DMS153 (cell line): ENCODE measurements around the gene LNX1.
"Not testable (repeated sequence)": the region's sequence is repeated elsewhere in the genome, so short reads cannot be mapped to it uniquely, and the experiment has no call there.

Experiments used
- DNase-seq: peaks from one replicate; lab custom pipeline; 2025; lab: John Stamatoyannopoulos, UW

Gene LNX1

GRCh38 chr4:53494851-53495250 is 96.4 kb downstream of the LNX1 start:
- DNase-seq, result no peak

GRCh38 chr4:53490965-53491622 is 100.2 kb downstream of the LNX1 start:
- DNase-seq, result no peak

- no peak for DNase-seq
Observed at GRCh38 chr4:53490161-53490956, 100.9 kb downstream of the LNX1 start.

DNA sequence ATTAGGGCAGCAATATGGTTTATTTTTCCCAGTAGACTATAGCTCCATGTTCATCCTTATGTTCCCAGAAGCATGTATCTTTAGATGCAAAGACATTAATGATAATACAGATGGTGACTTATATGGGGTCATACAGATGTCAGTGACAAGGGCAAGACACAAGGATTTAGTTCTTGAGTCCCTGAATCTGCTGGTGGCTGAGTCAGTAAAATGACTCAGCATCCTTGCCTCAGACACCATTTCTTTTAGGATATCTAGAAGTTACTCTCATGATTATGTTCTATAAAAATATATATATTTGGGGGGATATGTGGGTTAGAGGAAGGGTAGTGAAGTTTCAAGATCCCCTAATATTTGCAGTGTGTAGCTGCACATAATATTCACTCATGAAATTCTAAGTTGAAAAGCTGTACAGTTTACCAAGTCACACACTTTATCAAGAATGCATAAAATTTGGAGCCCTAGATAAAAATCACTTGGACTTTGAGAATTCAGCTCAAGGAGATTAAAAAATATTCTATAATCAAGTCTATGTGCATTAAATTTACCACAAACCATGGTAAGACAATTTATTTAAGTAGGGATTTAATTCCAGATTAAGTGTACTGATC is 101.9 kb downstream of the LNX1 start:
- DNase-seq, result no peak

DNA sequence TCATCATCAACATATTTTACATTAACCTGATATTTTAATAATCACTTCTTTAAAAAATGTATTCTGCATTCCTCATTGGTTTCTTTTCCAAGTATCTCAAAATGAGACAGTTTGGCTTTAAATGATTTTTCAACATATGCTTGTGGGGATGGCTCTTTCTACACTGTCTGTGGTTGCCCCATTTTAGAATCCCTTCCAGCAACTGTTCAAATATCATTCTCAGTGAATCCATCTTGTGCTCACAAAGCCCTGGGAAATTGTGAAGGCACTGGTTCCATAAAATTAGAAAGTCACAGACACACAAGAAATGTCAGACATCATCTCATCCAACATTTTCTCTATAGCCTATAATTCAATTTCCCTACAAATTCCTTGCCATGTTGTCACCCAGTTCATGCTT is 103.5 kb downstream of the LNX1 start:
- DNase-seq, result no peak

DNA sequence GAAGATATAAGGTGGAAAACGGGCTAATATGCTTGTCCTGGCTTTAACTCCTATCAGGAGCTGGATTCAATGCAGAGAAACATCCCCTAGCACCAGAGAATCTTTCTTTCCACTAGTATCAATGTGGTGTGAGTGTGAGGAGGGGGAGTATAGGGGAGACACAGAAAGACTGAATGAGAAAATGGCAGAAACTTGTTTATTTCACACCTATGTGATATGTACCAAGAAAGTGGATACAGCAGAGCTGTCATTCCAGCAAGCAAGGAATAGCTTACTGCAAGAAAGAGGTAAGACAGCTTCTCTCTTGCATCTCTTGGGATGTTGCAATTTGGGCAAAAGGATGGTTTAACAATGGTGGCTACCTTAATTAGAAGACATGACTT is 105.6 kb downstream of the LNX1 start:
- no peak for DNase-seq

DNA sequence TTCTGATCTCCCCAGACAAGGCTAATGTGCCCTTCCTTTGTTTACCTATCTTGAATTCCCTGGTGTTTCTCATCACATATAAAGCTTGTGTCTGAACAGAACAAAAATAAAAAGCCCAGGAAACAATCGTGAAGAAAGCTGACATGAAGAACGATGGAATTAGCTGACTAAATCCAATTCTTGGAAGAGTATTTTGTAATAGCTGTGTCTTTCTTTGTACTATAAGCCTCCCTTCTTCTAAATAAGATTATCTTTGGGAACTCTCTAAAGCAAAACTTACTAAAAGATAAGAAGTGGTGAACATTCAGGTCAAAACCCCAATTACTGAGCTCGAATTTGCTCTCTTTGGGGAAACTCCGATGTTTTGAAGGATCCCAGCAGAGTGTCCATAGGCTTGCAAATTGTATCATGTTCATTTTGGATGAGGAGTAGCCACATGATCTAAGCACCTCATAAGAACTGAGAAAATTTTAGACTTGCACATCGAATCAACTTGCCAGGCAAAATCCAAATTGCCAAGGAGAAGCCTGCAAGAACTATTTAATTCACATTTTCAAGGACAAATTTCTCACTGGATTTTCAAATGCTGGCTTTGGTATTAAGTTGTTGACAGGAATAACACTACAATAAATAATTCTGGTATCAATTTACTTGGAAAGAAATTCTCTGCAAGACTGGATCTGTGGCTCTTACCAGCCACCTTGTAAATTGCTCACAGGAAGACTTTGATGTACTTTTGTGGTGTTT is 106.2 kb downstream of the LNX1 start:
- DNase-seq, result no peak

- DNase-seq, result no peak
Observed at GRCh38 chr4:53483250-53483649, 108.0 kb downstream of the LNX1 start.

DNA sequence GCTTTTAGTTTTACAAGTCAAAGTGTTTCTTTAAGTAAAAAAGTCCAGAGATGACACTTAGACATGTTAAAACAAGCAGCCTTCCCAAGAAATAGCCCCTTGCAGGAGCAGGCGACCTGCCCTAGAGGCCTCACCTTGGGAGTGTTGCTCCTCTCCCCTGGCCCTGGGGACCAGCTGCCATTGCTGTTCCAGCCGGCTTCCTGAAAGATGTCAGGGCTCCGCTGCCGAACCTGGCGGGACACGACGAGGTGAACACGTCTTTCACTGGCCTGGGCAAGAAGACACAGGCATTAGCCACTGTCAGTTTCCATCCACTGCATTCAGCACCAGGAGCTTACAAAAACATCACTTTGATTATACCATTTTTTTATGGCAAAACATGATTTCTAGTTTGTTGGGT is 109.7 kb downstream of the LNX1 start:
- no peak for DNase-seq

- no peak for DNase-seq
Observed at GRCh38 chr4:53480909-53481308, 110.4 kb downstream of the LNX1 start.

DNA sequence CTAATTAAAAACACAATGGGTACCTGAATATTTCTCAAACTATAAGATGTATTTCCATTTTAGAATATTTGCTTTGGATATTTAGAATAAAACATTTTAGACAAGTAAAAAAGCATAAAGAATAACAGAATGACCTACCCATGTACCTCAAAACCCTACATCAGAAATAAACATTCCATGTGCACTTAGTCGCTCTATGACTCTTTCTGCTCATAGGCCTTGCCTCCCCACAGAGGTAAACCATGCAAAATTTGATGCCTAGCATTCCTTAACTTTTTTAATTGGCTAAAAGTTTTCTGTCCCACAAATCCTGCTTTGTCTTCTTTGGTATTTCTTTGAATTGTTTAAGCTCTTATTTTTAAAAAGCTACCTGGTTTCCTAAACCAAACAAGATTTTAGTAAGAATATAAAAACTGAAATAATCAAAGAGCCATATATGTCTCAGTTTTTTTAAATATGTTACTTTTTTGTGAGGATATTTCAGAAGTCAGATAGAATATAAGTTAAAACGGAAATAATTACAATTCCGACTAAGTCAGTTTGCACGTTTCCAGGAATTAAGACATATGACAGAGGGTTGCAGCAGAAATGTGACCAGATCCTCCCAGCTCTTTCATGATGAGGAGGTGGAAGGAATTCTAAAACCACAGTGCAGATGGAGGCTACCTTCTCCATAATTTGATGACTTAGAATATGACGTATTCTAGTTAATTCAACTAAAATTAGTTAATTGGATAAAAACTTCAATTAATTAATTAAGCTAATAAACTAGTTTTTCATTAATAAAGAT is 111.4 kb downstream of the LNX1 start:
- DNase-seq, result no peak

GRCh38 chr4:53478671-53479456 is 112.4 kb downstream of the LNX1 start:
- no peak for DNase-seq

DNA sequence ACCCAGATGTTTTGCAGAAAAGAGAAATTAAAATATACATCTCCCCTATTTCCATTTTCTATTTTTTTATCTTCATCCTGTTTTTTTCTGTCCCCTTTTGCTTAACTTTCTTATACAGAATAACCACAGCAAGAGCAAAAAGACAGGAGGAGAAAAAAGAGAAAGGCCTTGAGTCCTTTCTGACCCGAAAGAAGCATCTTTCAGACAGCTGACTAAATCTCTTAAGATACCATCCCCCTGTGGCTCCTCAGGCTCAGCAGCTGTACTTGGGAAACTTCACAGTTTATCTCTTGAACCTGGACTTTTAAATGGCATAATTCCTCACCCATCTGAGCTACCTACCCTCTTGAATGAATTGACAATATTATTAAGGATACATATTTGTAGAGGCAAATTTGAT is 113.7 kb downstream of the LNX1 start:
- DNase-seq, result no peak

DNA sequence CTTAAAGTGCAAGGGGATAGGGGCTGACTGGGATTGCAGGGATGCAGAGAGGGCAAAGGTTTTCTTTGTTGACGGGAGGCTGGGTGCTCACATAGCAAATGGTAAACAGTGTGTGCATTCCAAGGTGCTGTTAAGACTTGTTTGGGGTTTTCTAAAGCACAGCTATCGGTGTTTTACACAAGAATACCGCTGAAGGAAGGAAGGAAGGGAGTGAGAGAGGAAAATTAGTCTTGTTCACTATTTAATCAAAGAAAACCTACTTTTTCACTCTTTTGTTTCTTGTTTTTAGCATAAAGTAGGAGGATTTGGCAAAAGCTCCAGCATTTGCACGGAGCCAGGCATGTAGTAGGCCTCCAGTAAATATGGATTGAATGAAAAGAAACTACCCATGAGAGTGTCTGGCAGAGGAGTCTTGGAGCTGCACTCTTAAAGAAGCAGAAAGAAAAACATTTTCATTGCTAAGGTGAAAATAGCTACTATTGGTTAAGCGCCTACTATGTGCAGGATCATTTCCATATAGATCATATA is 114.2 kb downstream of the LNX1 start:
- DNase-seq, result no peak

GRCh38 chr4:53476232-53477037 is 114.9 kb downstream of the LNX1 start:
- no peak for DNase-seq

- not testable (repeated sequence) for DNase-seq
Observed at GRCh38 chr4:53466576-53466975, 124.7 kb downstream of the LNX1 start.

- DNase-seq, result no peak
Observed at GRCh38 chr4:53465891-53466290, 125.4 kb downstream of the LNX1 start.

DNA sequence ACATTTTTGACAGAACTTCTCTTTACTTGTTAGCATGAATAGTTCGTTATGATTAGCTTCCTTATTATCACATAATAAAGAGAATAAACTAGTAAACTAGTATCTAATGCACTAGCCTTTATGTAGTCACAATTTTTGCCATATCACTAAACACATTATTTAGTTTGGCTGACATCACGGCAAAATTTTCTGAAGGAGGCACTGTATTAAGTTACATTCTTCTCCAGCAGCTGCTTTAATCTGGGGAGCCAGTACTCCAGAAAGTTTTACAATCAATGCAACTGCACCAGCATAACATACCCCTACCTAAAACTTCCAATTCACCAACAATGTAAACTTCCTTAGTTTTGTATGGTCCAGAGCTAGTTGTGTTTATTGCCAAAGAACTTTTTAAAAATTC is 126.0 kb downstream of the LNX1 start:
- DNase-seq, result no peak

DNA sequence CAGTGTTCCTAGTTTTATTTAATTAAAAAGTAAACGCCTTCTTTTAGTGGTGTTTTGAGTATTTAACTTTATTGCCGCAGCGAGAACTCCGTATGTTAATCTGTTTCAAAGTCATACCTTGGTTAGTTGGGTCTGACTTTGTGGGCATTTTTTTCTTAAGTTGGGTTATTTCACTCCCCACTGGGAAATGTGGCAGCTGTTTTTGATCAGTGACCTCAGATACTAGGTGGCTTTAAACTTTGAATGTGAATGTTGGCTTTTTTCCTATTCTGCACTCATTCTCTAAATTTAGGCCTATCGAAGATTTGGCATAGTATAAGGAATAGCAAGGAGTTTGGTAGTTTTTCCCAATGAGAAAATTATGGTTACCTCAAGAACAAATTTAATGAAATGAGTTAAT is 127.9 kb downstream of the LNX1 start:
- DNase-seq, result no peak

DNA sequence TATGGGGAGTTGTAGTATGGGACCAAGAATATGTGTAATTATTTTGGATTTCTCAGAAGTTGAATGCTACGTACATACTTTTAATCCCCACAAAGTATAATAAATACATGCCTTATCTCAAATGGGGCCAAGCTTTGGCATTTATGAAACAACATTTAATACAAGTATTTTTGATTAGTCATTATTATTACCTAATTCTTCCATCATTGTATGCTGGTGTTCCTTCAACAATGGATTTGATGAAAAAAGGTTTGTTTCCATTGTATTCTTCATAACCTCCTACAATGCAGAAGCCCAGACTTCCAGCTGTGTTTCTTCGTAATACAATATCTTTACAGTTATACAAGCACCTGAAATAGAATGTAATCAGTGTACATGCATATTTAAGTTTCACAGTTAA is 130.0 kb downstream of the LNX1 start:
- no peak for DNase-seq
